OCI-LY3 (cell line): Measurements from ENCODE around the gene TCN2.

ENCODE experiments used
- H2AFZ ChIP-seq: fragments of 200-600, 300-600 bp; shearing (Covaris generic); 2 replicates; pipeline ENCODE4 v1.6.0; 2014; ENCODE audit warnings: antibody characterized with exemption, low read depth, low read length
- H3K27ac ChIP-seq: fragments of 200-600, 300-600 bp; sonication (generic); 2 replicates; pipeline ENCODE4 v1.5.1; 2014; ENCODE audit warnings: mild to moderate bottlenecking, low read length, moderate library complexity, mixed read lengths
- H3K27me3 ChIP-seq: fragments of 200-600, 300-600 bp; sonication (generic); 2 replicates; pipeline ENCODE4 v1.6.1; 2014; ENCODE audit warnings: low read depth, low read length, mixed read lengths
- H3K36me3 ChIP-seq: fragments of 200-600, 300-600 bp; sonication (generic); replicated peaks from 2 replicates; pipeline ENCODE3; 2014; ENCODE audit warnings: low read depth, low read length, mixed read lengths
- H3K4me1 ChIP-seq: fragments of 300-600, 200-600 bp; sonication (generic); 2 replicates; pipeline ENCODE4 v1.6.1; 2014; ENCODE audit warnings: low read length, mixed read lengths
- H3K4me2 ChIP-seq: fragments of 200-600, 300-600 bp; sonication (generic); 2 replicates; pipeline ENCODE4 v1.6.1; 2014; ENCODE audit warnings: low read length, mixed read lengths
- H3K4me3 ChIP-seq: fragments of 300-600, 200-600 bp; sonication (generic); 2 replicates; pipeline ENCODE4 v1.5.1; 2014; ENCODE audit warnings: antibody characterized with exemption, mild to moderate bottlenecking, low read length, moderate library complexity
- H3K79me2 ChIP-seq: fragments of 300-600, 200-600 bp; shearing (Covaris generic); 2 replicates; pipeline ENCODE4 v1.6.1; 2014; ENCODE audit warnings: mild to moderate bottlenecking, low read length, mixed read lengths
- H3K9ac ChIP-seq: fragments of 300-600, 200-600 bp; shearing (Covaris generic); 2 replicates; pipeline ENCODE4 v1.6.0; 2014; ENCODE audit warnings: mild to moderate bottlenecking, low read length, moderate library complexity
- H3K9me3 ChIP-seq: fragments of 200-600, 300-600 bp; shearing (Covaris generic); 2 replicates; pipeline ENCODE4 v1.6.1; 2014; ENCODE audit warnings: low read length, mixed read lengths; ENCODE audit not compliant: insufficient read depth
- H4K20me1 ChIP-seq: fragments of 200-600, 300-600 bp; sonication (generic); 2 replicates; pipeline ENCODE4 v1.6.1; 2016; ENCODE audit warnings: low read length, mixed read lengths; ENCODE audit not compliant: insufficient read depth
- EZH2phosphoT487 ChIP-seq: fragments of 200-600 bp; shearing (Covaris generic); IDR thresholded peaks from 2 replicates; pipeline ENCODE4 v1.6.1; 2018; ENCODE audit warnings: antibody characterized with exemption, mixed run types, low read depth
- TF ChIP-seq, protein P1 (sequence below): fragments of 200-600, 300-600 bp; sonication (generic); IDR thresholded peaks from 2 replicates; pipeline ENCODE4 v1.5.1; 2014; ENCODE audit warnings: antibody characterized with exemption, low read length, low read depth

The TCN2 gene

DNA sequence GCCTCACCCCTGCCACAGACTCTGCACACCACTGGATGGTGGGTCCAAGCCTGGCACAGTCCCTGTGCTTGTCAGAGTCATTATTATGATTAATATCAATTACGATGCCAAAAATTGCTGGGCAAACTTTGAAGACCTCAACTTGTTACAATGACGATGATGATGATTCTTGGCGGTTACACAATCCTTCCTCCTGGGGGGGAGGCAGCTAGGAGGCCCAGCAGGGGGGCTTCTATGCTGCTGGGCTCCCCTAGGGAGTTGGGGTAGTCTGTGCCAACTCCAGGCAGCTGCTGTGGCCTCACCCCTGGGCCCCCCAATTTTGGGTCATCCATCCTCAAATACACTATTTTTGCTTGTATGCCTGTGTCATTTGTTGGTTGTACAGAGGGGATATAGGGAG, 40.6 kb downstream of the TCN2 start:
- no peaks in the 10 kb centered on the region for H3K36me3 ChIP-seq
- H3K9me3 ChIP-seq = no peaks in the 10 kb centered on the region
- H3K27ac ChIP-seq = no peak overlapping the region
- TF ChIP-seq, protein P1, sequence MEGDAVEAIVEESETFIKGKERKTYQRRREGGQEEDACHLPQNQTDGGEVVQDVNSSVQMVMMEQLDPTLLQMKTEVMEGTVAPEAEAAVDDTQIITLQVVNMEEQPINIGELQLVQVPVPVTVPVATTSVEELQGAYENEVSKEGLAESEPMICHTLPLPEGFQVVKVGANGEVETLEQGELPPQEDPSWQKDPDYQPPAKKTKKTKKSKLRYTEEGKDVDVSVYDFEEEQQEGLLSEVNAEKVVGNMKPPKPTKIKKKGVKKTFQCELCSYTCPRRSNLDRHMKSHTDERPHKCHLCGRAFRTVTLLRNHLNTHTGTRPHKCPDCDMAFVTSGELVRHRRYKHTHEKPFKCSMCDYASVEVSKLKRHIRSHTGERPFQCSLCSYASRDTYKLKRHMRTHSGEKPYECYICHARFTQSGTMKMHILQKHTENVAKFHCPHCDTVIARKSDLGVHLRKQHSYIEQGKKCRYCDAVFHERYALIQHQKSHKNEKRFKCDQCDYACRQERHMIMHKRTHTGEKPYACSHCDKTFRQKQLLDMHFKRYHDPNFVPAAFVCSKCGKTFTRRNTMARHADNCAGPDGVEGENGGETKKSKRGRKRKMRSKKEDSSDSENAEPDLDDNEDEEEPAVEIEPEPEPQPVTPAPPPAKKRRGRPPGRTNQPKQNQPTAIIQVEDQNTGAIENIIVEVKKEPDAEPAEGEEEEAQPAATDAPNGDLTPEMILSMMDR = no peak
- TF ChIP-seq EZH2phosphoT487 = no peak
- H3K4me2 ChIP-seq = no peak overlapping the region
- no peaks in the 10 kb centered on the region for H3K27me3 ChIP-seq
- no peak overlapping the region for H3K4me3 ChIP-seq
- H2AFZ ChIP-seq = no peak overlapping the region
- no peaks in the 10 kb centered on the region for H3K79me2 ChIP-seq
- H3K9ac ChIP-seq = no peak overlapping the region
- no peaks in the 10 kb centered on the region for H4K20me1 ChIP-seq
- H3K4me1 ChIP-seq = peaks cover 33% of the 10 kb centered on the region

DNA sequence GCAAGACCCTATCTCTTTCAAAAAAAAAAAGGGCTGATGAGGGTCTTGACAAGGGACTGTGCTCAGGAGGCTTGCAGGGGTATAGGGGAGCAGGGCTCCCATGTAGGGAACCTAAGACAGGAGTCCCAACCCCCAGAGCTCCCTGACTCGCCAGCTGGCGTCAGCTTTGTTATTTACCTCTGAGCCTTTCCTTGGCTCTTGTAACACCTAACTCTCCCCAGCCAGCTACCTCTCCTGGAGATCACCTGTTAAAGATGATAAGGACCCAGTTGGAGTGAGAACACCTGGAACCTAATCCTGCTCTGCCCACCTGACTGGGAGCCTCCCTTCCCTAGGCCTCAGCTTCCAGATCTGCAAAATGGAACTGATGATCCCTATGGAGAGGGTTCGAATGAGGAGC, 41.9 kb downstream of the TCN2 start:
- Histone ChIP-seq H3K9ac (peak overlapping the region; percentile 30; the same call in 1 of the 2 replicates), H2AFZ (peak overlapping the region; percentile 66; the same call in 1 of the 2 replicates)

DNA sequence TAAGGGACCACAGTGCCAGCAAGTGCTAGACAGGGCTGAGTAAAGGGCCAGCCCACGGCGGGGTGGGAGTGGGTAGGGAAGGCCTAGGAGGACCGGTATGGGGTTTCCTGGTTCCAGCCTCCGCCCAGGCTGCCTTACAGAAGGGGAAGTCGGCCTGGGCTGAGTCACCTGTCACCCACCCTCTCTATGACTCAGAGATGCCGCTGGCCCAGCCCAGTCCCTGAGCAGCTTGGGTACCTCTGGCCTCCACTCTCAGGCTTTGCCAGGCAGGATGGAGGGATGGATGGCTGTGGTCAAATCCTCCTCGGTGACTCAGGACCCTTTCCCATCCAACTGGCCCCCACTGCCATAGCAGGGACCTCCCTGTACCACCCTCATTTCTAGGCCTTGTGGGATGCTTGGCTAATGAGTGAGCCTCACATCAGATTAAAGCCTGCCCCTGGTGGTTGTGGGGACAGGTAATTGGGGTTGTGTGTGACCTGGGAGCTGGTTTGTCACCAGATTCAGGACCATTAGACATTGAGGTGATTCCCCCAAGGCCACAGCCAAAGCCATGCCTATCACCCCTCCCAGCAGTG, 42.5 kb downstream of the TCN2 start:
- Histone ChIP-seq H2AFZ (peak overlapping the region; percentile 66), H3K36me3 (no peaks in the 10 kb centered on the region), H3K27me3 (no peaks in the 10 kb centered on the region), H3K4me1 (peaks cover 29% of the 10 kb centered on the region), H3K4me3 (no peak overlapping the region), H3K9me3 (no peaks in the 10 kb centered on the region), H3K9ac (peak overlapping the region; percentile 30; the same call in 1 of the 2 replicates), H4K20me1 (no peaks in the 10 kb centered on the region), H3K79me2 (no peaks in the 10 kb centered on the region), H3K27ac (peak overlapping the region; percentile 43), H3K4me2 (peak overlapping the region; percentile 40)
- TF ChIP-seq EZH2phosphoT487 = no peak
- TF ChIP-seq, protein P1 = 0 out of 2 replicates have a peak, but pooled peaks have one; percentile 12

More for the DNA sequence above, 41.9 kb downstream of the TCN2 start:
- Histone ChIP-seq H3K36me3 (no peaks in the 10 kb centered on the region), H3K27ac (peak overlapping the region; percentile 43), H3K79me2 (no peaks in the 10 kb centered on the region), H4K20me1 (no peaks in the 10 kb centered on the region), H3K4me3 (no peak overlapping the region), H3K4me2 (peak overlapping the region; percentile 40), H3K9me3 (no peaks in the 10 kb centered on the region), H3K4me1 (peaks cover 33% of the 10 kb centered on the region), H3K27me3 (no peaks in the 10 kb centered on the region)
- no peak for TF ChIP-seq EZH2phosphoT487
- TF ChIP-seq, protein P1 = no peak

GRCh38 chr22:30650508-30651116, 43.6 kb downstream of the TCN2 start:
- no peaks in the 10 kb centered on the region for H3K36me3 ChIP-seq
- H3K79me2 ChIP-seq = no peaks in the 10 kb centered on the region
- no peak overlapping the region for H2AFZ ChIP-seq
- no peak overlapping the region for H3K4me2 ChIP-seq
- no peaks in the 10 kb centered on the region for H4K20me1 ChIP-seq
- no peak overlapping the region for H3K4me3 ChIP-seq
- H3K27ac ChIP-seq = no peak overlapping the region
- TF ChIP-seq EZH2phosphoT487 = no peak
- TF ChIP-seq, protein P1 = no peak
- H3K9ac ChIP-seq = no peak overlapping the region
- no peaks in the 10 kb centered on the region for H3K27me3 ChIP-seq
- H3K9me3 ChIP-seq = no peaks in the 10 kb centered on the region
- peaks cover 29% of the 10 kb centered on the region for H3K4me1 ChIP-seq
